Endothelial cell (in vitro differentiated cells): ENCODE data around the gene FRMD4A. TPM values are rescaled to one million over a fixed set of nuclear protein-coding genes. Genes with fewer than 3 reads are reported as not detected.
"Not testable (repeated sequence)": the region's sequence is repeated elsewhere in the genome, so short reads cannot be mapped to it uniquely, and the experiment has no call there.

ENCODE experiments used
- DNase-seq: peaks from one replicate; pipeline ENCODE4 v3.0.0; 2021; ENCODE audit warnings: low spot score
- H3K27ac Mint-ChIP-seq: one replicate; pipeline ENCODE4 v1.8.0; 2021; ENCODE audit warnings: mixed read lengths, inconsistent platforms; ENCODE audit not compliant: unreplicated experiment
- H3K27me3 Mint-ChIP-seq: one replicate; pipeline ENCODE4 v1.8.0; 2021; ENCODE audit warnings: mild to moderate bottlenecking, moderate library complexity, mixed read lengths, inconsistent platforms; ENCODE audit not compliant: unreplicated experiment
- H3K36me3 Mint-ChIP-seq: one replicate; pipeline ENCODE4 v1.8.0; 2021; ENCODE audit warnings: mild to moderate bottlenecking, low read depth, mixed read lengths, inconsistent platforms; ENCODE audit not compliant: unreplicated experiment
- H3K4me1 Mint-ChIP-seq: one replicate; pipeline ENCODE4 v1.8.0; 2021; ENCODE audit warnings: mild to moderate bottlenecking, mixed read lengths, inconsistent platforms; ENCODE audit not compliant: unreplicated experiment
- H3K4me3 Mint-ChIP-seq: one replicate; pipeline ENCODE4 v1.8.0; 2021; ENCODE audit warnings: mild to moderate bottlenecking, mixed read lengths, inconsistent platforms; ENCODE audit not compliant: unreplicated experiment
- H3K9me3 Mint-ChIP-seq: one replicate; pipeline ENCODE4 v1.8.0; 2021; ENCODE audit warnings: mixed read lengths, inconsistent platforms; ENCODE audit not compliant: unreplicated experiment
- total RNA-seq: library from RNA; stranded (reverse); fragmentation: NEBNext Ultra II Directional; extraction: Animal tissue kit (Norgen Biotek cat#: 25700); gene quantifications from one replicate; pipeline ENCODE4 v1.2.1, GENCODE V29; 2021; ENCODE audit not compliant: unreplicated experiment
- TF ChIP-seq, protein P1 (sequence below): fragments of 200-600 bp; sonication (generic); IDR thresholded peaks from one replicate; pipeline ENCODE4 v1.5.0; 2021; ENCODE audit warnings: antibody characterized with exemption; ENCODE audit not compliant: unreplicated experiment

Gene FRMD4A
- total RNA-seq, 1 donor from 2014 or later: 68.9 TPM

- H3K9me3 Mint-ChIP-seq: no peaks in the 10 kb centered on the region
- TF ChIP-seq, protein P1, sequence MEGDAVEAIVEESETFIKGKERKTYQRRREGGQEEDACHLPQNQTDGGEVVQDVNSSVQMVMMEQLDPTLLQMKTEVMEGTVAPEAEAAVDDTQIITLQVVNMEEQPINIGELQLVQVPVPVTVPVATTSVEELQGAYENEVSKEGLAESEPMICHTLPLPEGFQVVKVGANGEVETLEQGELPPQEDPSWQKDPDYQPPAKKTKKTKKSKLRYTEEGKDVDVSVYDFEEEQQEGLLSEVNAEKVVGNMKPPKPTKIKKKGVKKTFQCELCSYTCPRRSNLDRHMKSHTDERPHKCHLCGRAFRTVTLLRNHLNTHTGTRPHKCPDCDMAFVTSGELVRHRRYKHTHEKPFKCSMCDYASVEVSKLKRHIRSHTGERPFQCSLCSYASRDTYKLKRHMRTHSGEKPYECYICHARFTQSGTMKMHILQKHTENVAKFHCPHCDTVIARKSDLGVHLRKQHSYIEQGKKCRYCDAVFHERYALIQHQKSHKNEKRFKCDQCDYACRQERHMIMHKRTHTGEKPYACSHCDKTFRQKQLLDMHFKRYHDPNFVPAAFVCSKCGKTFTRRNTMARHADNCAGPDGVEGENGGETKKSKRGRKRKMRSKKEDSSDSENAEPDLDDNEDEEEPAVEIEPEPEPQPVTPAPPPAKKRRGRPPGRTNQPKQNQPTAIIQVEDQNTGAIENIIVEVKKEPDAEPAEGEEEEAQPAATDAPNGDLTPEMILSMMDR: no peak
- no peak overlapping the region for H3K4me3 Mint-ChIP-seq
- H3K27ac Mint-ChIP-seq: no peak overlapping the region
- DNase-seq: no peak
- H3K36me3 Mint-ChIP-seq: no peaks in the 10 kb centered on the region
- no peaks in the 10 kb centered on the region for H3K4me1 Mint-ChIP-seq
- H3K27me3 Mint-ChIP-seq: no peaks in the 10 kb centered on the region
Observed at GRCh38 chr10:13922586-13922985, 408.1 kb downstream of the FRMD4A start.

GRCh38 chr10:13921941-13922340 is 408.8 kb downstream of the FRMD4A start:
- Mint-ChIP-seq H3K27me3 (no peaks in the 10 kb centered on the region), H3K9me3 (no peaks in the 10 kb centered on the region), H3K4me1 (no peaks in the 10 kb centered on the region), H3K27ac (no peak overlapping the region), H3K4me3 (no peak overlapping the region), H3K36me3 (no peaks in the 10 kb centered on the region)
- no peak for DNase-seq
- TF ChIP-seq, protein P1: no peak

- H3K36me3 Mint-ChIP-seq, H3K4me3 Mint-ChIP-seq, DNase-seq, H3K9me3 Mint-ChIP-seq, H3K27ac Mint-ChIP-seq, H3K27me3 Mint-ChIP-seq, H3K4me1 Mint-ChIP-seq: not testable (repeated sequence)
Observed at GRCh38 chr10:13921131-13921530, 409.6 kb downstream of the FRMD4A start.

- DNase-seq: no peak
- Mint-ChIP-seq H3K9me3 (no peaks in the 10 kb centered on the region), H3K27me3 (no peaks in the 10 kb centered on the region), H3K27ac (no peak overlapping the region), H3K36me3 (no peaks in the 10 kb centered on the region), H3K4me3 (no peak overlapping the region), H3K4me1 (no peaks in the 10 kb centered on the region)
- TF ChIP-seq, protein P1: no peak
Observed at GRCh38 chr10:13920465-13920864, 410.3 kb downstream of the FRMD4A start.

- Mint-ChIP-seq H3K4me3 (no peak overlapping the region), H3K27ac (no peak overlapping the region), H3K27me3 (no peaks in the 10 kb centered on the region), H3K36me3 (no peaks in the 10 kb centered on the region), H3K9me3 (no peaks in the 10 kb centered on the region), H3K4me1 (no peaks in the 10 kb centered on the region)
- TF ChIP-seq, protein P1: no peak
- DNase-seq: no peak
Observed at GRCh38 chr10:13920031-13920430, 410.7 kb downstream of the FRMD4A start.

DNA sequence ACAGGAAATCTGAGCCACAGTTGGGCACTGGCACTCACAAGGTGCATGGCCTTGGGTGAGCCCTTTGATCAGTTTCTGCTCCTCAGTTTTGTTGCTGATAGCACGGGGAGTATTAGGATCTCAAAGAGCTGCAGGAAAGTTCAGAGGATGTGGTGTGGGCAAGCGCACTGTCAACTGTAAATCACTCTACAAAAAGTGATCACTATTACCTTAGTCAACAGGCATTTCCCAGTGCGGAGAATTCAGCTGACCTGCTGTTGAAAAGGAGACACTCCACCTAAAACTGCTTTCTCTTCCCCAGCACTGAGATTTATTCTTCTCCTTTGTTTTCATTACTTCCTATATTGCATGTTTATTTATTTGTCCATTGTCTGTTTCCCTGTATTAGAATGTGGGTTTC is 412.9 kb downstream of the FRMD4A start:
- peaks cover 1% of the 10 kb centered on the region for H3K27me3 Mint-ChIP-seq

More for the DNA sequence above, 412.9 kb downstream of the FRMD4A start:
- H3K27ac Mint-ChIP-seq: no peak overlapping the region
- H3K9me3 Mint-ChIP-seq: no peaks in the 10 kb centered on the region
- peaks cover 5% of the 10 kb centered on the region for H3K4me1 Mint-ChIP-seq
- no peak for DNase-seq
- no peaks in the 10 kb centered on the region for H3K36me3 Mint-ChIP-seq
- TF ChIP-seq, protein P1: no peak
- H3K4me3 Mint-ChIP-seq: no peak overlapping the region
